ENCODE results near the gene LDHB.

GRCh38 chr12:21614506-21614905 is 43.1 kb downstream of the LDHB start:
- TF ChIP-seq POLR2A (IDR thresholded peaks at IDR 0.05), result no peak
- no peak for TF ChIP-seq POLR2AphosphoS5 (IDR thresholded peaks at IDR 0.05; ENCODE audit: insufficient read depth in 1 of 2, low read depth in 1 of 2)
- no peak for TF ChIP-seq CTCF (IDR thresholded peaks at IDR 0.05)
